ENCODE data around the gene FAM168A. TPM values are rescaled to one million over a fixed set of nuclear protein-coding genes. Genes with fewer than 3 reads are reported as not detected.

Gene FAM168A
- total and polyA plus RNA-seq, 3 donors from 2014 or later: 20.1 to 30.2 (median 29.8) TPM

DNA sequence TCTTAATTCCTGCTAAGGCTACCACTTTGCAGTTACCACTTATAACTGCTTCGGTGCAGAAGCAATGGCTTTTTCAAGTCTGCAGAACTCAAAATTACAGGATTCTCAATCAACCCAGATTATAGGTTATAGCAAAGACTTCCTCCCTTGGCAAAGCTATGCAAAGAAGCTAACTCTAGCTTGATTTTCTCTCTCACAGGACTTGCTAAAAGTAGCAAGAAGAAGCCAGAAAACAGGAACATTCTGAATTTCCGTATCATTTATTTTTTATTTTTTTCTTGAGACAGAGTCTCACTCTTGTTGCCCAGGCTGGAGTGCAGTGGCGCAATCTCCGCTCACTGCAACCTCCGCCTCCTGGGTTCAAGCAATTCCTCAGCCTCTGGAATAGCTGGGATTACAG lies 37.8 kb upstream of the FAM168A start:
- 85% methylated on average over 5 of the region's 5 CpGs for WGBS, 2 donors
- no peaks in the 10 kb centered on the region for H3K36me3 ChIP-seq (ENCODE audit: low read depth, missing control alignments)
- intact Hi-C loops (cut with DNase I; ENCODE audit: low total_unique reads): no loop called here

DNA sequence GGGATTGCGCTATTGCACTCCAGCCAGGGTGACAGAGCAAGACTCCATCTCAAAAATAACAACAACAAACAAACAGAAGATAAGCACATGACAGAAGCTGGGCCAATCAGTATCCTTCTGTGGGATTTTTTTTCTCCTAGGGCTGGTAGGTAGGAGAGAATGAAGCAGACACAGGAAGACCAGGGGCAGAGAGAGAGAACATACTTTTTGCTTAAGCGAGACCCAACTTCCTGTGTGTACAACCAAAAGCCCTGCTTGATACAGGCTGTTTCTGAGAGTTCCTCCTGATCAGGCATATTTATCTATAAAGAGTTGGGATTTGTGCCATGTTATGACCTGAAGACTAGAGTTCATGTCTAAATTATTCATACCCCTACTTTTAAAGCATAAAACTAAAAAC lies 36.1 kb upstream of the FAM168A start:
- H3K4me1 ChIP-seq: no peaks in the 10 kb centered on the region
- TF ChIP-seq, protein P1, sequence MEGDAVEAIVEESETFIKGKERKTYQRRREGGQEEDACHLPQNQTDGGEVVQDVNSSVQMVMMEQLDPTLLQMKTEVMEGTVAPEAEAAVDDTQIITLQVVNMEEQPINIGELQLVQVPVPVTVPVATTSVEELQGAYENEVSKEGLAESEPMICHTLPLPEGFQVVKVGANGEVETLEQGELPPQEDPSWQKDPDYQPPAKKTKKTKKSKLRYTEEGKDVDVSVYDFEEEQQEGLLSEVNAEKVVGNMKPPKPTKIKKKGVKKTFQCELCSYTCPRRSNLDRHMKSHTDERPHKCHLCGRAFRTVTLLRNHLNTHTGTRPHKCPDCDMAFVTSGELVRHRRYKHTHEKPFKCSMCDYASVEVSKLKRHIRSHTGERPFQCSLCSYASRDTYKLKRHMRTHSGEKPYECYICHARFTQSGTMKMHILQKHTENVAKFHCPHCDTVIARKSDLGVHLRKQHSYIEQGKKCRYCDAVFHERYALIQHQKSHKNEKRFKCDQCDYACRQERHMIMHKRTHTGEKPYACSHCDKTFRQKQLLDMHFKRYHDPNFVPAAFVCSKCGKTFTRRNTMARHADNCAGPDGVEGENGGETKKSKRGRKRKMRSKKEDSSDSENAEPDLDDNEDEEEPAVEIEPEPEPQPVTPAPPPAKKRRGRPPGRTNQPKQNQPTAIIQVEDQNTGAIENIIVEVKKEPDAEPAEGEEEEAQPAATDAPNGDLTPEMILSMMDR (IDR thresholded peaks at IDR 0.05): no peak
- no peak for TF ChIP-seq POLR2A (IDR thresholded peaks at IDR 0.05)
- intact Hi-C loops (cut with DNase I; ENCODE audit: low total_unique reads): no loop called here
- H3K27ac ChIP-seq: no peak overlapping the region
- no peaks in the 10 kb centered on the region for H3K36me3 ChIP-seq (ENCODE audit: low read depth, missing control alignments)
- H3K4me3 ChIP-seq: no peak overlapping the region
- no peaks in the 10 kb centered on the region for H3K27me3 ChIP-seq
- no peaks in the 10 kb centered on the region for H3K9me3 ChIP-seq
- no peak for DNase-seq
- WGBS, 2 donors: 93 to 96% methylated on average over 2 of the region's 2 CpGs

More for the DNA sequence above, 37.8 kb upstream of the FAM168A start:
- TF ChIP-seq, protein P1 (IDR thresholded peaks at IDR 0.05): no peak
- no peak for TF ChIP-seq POLR2A (IDR thresholded peaks at IDR 0.05)
- no peak for DNase-seq
- H3K27me3 ChIP-seq: no peaks in the 10 kb centered on the region
- no peak overlapping the region for H3K27ac ChIP-seq
- no peak overlapping the region for H3K4me3 ChIP-seq
- no peaks in the 10 kb centered on the region for H3K9me3 ChIP-seq
- H3K4me1 ChIP-seq: no peaks in the 10 kb centered on the region

DNA sequence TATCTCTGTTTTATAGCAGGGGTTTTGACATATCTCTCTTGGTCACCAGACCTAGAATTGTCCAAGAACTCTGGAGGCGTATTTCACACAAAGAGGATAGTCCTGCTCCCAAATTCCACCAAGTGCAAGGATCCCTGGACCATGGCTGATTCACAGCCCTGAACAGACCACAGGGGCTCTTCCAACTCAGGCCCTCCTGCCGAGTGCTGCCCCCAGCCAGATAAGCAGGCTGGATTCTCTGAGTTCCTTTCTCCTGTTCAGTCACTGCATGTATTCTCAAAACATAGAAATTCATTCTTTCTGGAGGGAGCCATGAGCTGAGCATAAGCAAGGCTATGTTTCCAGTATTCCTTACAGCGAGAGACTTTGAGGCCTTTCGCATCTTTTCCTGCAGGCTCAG lies 35.1 kb upstream of the FAM168A start:
- 94 to 98% methylated on average over 4 of the region's 4 CpGs for WGBS, 2 donors
- TF ChIP-seq, protein P1 (IDR thresholded peaks at IDR 0.05): no peak
- no peak for TF ChIP-seq POLR2A (IDR thresholded peaks at IDR 0.05)
- H3K27ac ChIP-seq: no peak overlapping the region
- intact Hi-C loops (cut with DNase I; ENCODE audit: low total_unique reads): no loop called here
- no peak overlapping the region for H3K4me3 ChIP-seq
- no peaks in the 10 kb centered on the region for H3K27me3 ChIP-seq
- no peaks in the 10 kb centered on the region for H3K9me3 ChIP-seq
- no peaks in the 10 kb centered on the region for H3K36me3 ChIP-seq (ENCODE audit: low read depth, missing control alignments)
- no peak for DNase-seq
- no peaks in the 10 kb centered on the region for H3K4me1 ChIP-seq

DNA sequence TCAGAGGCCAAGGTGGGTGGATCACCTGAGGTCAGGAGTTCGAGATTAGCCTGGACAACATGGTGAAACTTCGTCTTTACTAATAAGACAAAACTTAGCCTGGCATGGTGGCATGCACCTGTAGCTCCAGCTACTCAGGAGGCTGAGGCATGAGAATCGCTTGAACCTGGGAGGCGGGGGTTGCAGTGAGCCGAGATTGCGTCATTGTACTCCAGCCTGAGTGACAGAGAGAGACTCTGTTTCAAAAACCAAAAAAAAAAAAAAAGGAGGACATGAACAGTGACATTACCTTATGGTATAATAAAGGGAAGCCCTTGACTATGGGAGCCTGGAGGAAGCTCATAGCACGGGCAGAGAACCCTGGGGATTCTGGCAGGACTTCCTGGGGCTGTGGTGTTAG lies 32.0 kb upstream of the FAM168A start:
- 83 to 89% methylated on average over 7 of the region's 7 CpGs for WGBS, 2 donors
- Histone ChIP-seq H3K9me3 (no peaks in the 10 kb centered on the region), H3K27ac (no peak overlapping the region), H3K4me1 (peaks cover 5% of the 10 kb centered on the region), H3K36me3 (ENCODE audit: low read depth, missing control alignments) (no peaks in the 10 kb centered on the region), H3K27me3 (no peaks in the 10 kb centered on the region), H3K4me3 (no peak overlapping the region)
- no peak for TF ChIP-seq POLR2A (IDR thresholded peaks at IDR 0.05)
- TF ChIP-seq, protein P1 (IDR thresholded peaks at IDR 0.05): no peak
- no peak for DNase-seq
- intact Hi-C loops (cut with DNase I; ENCODE audit: low total_unique reads): no loop called here

DNA sequence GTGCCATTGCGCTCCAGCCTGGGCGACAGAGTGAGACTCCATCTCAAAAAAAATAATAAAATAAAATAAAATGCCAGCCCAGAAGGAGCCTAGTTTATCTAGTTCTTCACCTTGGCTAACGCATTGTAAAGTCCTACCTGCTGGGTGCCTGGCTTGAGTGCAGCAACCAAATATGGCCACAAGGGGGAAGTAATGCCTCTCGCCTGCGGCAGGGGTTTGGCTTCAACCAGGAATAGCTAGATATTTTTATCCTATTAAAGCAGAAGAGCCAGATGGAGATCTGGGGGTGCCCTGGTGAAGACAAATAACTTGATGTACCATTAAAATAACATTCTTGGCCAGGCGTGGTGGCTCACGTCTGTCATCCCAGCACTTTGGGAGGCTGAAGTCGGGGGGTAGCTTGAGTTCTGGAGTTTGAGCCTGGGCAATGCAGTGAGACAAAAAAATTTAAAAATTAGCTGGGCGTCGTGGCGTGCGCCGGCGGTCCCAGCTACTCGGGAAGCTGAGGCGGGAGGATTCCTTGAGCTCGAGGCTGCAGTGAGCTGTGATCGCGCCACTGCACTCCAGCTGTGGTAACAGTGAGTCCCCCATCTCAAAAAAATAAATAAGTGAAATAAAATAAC lies 27.9 kb upstream of the FAM168A start:
- no peaks in the 10 kb centered on the region for H3K9me3 ChIP-seq
- no peaks in the 10 kb centered on the region for H3K27me3 ChIP-seq
- DNase-seq: peak; percentile 85
- no peak overlapping the region for H3K4me3 ChIP-seq
- no peak for TF ChIP-seq POLR2A (IDR thresholded peaks at IDR 0.05)
- TF ChIP-seq, protein P1 (IDR thresholded peaks at IDR 0.05): peak; percentile 86 to 97 (median 90)
- intact Hi-C loops (cut with DNase I; ENCODE audit: low total_unique reads): no loop called here
- H3K36me3 ChIP-seq (ENCODE audit: low read depth, missing control alignments): no peaks in the 10 kb centered on the region
- 15% methylated on average over 19 of the region's 19 CpGs for WGBS, 2 donors
- H3K27ac ChIP-seq: no peak overlapping the region
- peaks cover 8% of the 10 kb centered on the region for H3K4me1 ChIP-seq
